ENCODE data around the gene PHPT1. TPM values are rescaled to one million over a fixed set of nuclear protein-coding genes. Genes with fewer than 3 reads are reported as not detected.

PHPT1 gene
- total RNA-seq, 1 donor from 2014 or later = 168 TPM

GRCh38 chr9:136860933-136861873 is 12.0 kb downstream of the PHPT1 start:
- DNase-seq (ENCODE audit: low spot score, unreplicated experiment) = no peak
- H3K4me3 Mint-ChIP-seq (ENCODE audit: low read depth) = no peak overlapping the region
- H3K9me3 Mint-ChIP-seq (ENCODE audit: low read depth) = no peaks in the 10 kb centered on the region
- TF ChIP-seq CTCF (IDR thresholded peaks at IDR 0.05; ENCODE audit: unreplicated experiment) = no peak
- peaks cover 3% of the 10 kb centered on the region for H3K4me1 Mint-ChIP-seq (ENCODE audit: low read depth)
- peaks cover 5% of the 10 kb centered on the region for H3K36me3 Mint-ChIP-seq (ENCODE audit: insufficient read depth)
- H3K27ac Mint-ChIP-seq = no peak overlapping the region
- H3K27me3 Mint-ChIP-seq = no peaks in the 10 kb centered on the region

- no peak for TF ChIP-seq CTCF (IDR thresholded peaks at IDR 0.05; ENCODE audit: unreplicated experiment)
- no peak for DNase-seq (ENCODE audit: low spot score, unreplicated experiment)
- peaks cover 5% of the 10 kb centered on the region for H3K36me3 Mint-ChIP-seq (ENCODE audit: insufficient read depth)
- H3K4me1 Mint-ChIP-seq (ENCODE audit: low read depth) = peaks cover 3% of the 10 kb centered on the region
- H3K27ac Mint-ChIP-seq = no peak overlapping the region
- H3K4me3 Mint-ChIP-seq (ENCODE audit: low read depth) = no peak overlapping the region
- H3K9me3 Mint-ChIP-seq (ENCODE audit: low read depth) = no peaks in the 10 kb centered on the region
- no peaks in the 10 kb centered on the region for H3K27me3 Mint-ChIP-seq
Observed at GRCh38 chr9:136861874-136862457, 12.8 kb downstream of the PHPT1 start.

- H3K4me3 Mint-ChIP-seq (ENCODE audit: low read depth) = no peak overlapping the region
- H3K9me3 Mint-ChIP-seq (ENCODE audit: low read depth) = peaks cover 4% of the 10 kb centered on the region
- no peak for TF ChIP-seq CTCF (IDR thresholded peaks at IDR 0.05; ENCODE audit: unreplicated experiment)
- H3K36me3 Mint-ChIP-seq (ENCODE audit: insufficient read depth) = peaks cover 7% of the 10 kb centered on the region
- H3K27ac Mint-ChIP-seq = no peak overlapping the region
- no peaks in the 10 kb centered on the region for H3K27me3 Mint-ChIP-seq
- H3K4me1 Mint-ChIP-seq (ENCODE audit: low read depth) = peaks cover 3% of the 10 kb centered on the region
- DNase-seq (ENCODE audit: low spot score, unreplicated experiment) = no peak
Observed at GRCh38 chr9:136862849-136863622, 13.8 kb downstream of the PHPT1 start.

GRCh38 chr9:136863623-136864273 is 14.5 kb downstream of the PHPT1 start:
- Mint-ChIP-seq H3K27ac (no peak overlapping the region), H3K9me3 (ENCODE audit: low read depth) (peaks cover 7% of the 10 kb centered on the region), H3K36me3 (ENCODE audit: insufficient read depth) (peaks cover 11% of the 10 kb centered on the region), H3K27me3 (no peaks in the 10 kb centered on the region), H3K4me3 (ENCODE audit: low read depth) (no peak overlapping the region), H3K4me1 (ENCODE audit: low read depth) (peaks cover 3% of the 10 kb centered on the region)
- no peak for TF ChIP-seq CTCF (IDR thresholded peaks at IDR 0.05; ENCODE audit: unreplicated experiment)
- DNase-seq (ENCODE audit: low spot score, unreplicated experiment) = no peak
